ENCODE measurements around the gene UMODL1.

UMODL1 gene

DNA sequence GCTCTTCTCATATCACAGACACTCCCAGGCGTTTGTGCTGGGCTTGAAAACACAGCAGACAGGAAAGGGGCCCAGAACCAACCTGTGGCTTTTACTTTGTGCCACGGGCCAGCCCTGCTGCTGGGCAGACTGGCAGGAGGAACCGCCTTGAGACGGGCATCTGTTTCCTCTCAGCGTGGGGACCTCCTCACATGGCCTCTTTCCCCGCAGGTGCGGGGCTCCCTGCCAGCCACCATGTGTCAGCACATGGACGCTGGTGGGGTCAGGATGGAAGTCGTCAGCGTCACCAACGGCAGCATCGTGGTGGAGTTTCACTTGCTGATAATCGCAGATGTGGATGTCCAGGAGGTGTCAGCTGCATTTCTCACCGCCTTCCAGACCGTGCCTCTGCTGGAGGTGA, 47.8 kb downstream of the UMODL1 start:
- peak overlapping the region; percentile 91 for H3K27ac ChIP-seq
- TF ChIP-seq, protein P1, sequence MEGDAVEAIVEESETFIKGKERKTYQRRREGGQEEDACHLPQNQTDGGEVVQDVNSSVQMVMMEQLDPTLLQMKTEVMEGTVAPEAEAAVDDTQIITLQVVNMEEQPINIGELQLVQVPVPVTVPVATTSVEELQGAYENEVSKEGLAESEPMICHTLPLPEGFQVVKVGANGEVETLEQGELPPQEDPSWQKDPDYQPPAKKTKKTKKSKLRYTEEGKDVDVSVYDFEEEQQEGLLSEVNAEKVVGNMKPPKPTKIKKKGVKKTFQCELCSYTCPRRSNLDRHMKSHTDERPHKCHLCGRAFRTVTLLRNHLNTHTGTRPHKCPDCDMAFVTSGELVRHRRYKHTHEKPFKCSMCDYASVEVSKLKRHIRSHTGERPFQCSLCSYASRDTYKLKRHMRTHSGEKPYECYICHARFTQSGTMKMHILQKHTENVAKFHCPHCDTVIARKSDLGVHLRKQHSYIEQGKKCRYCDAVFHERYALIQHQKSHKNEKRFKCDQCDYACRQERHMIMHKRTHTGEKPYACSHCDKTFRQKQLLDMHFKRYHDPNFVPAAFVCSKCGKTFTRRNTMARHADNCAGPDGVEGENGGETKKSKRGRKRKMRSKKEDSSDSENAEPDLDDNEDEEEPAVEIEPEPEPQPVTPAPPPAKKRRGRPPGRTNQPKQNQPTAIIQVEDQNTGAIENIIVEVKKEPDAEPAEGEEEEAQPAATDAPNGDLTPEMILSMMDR (conservative IDR thresholded peaks at IDR 0.05) = no peak

DNA sequence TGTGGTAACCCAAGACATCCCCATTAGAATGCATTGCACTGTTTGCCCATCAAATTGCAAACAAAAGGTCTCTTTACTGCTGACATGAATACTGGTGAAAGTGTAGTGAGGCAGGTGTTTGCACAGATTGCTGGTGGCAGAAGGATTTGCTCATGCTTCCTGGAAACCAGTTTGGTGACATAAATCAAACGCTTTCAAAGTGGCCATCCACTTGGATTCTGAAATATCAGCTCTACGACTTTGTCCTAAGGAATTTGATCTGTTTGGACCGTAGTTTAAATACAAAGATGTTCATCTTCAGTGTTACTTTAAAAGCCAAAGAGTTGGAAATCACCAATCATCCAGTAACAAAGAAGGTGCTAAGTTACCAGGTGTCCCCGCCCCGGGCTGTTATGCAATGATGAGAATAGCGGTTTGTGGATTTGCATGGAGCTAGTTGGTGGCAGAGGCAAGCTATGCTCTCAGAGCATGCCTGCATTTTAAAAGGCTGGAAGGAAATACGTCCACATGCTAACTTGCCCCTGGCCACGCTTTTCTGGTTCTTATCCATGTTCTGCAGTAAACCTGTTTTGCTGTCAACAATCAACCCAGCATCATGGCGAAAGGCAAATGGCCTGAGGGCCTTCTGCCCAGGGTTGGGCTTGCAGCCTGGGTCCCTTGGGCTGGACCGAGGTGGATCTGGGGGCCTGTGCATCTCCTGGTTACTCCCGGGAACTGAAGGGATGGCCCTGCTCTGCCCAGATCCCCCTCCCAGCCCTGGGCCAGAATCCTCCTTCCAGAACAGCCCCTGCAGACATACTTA, 49.2 kb downstream of the UMODL1 start:
- TF ChIP-seq, protein P1 (conservative IDR thresholded peaks at IDR 0.05) = 0 out of 2 replicates have a peak, but pooled peaks have one; percentile 6
- H3K27ac ChIP-seq = peak overlapping the region; percentile 91

DNA sequence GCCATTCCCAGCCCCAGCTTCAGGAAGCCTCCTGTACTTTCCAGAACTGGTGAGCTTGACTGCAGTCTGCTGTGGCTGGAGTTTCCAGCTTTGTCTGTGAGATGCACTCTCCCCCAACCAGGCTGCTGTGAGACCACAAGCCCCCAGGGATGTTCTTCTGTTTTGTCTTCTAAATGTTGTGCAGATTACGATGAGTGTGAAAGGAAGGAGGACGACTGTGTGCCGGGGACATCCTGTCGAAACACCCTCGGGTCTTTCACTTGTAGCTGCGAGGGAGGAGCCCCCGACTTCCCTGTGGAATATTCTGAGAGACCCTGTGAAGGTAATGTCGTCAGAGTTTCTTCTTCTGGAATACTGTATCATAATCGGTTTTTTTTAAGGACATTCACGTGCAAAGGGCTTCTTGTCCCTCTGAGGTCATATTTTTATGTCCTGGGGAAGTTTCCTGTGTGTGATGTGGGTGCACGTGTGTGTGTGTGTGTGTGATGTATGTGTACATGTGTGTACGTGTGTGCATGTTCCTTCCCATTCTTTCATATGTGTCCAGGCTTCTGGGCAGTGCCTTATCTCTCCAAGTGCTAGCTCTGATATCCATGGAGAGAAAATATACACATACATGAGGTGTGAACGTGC, 49.9 kb downstream of the UMODL1 start:
- TF ChIP-seq, protein P1 (conservative IDR thresholded peaks at IDR 0.05) = no peak
- H3K27ac ChIP-seq = peak overlapping the region; percentile 91

DNA sequence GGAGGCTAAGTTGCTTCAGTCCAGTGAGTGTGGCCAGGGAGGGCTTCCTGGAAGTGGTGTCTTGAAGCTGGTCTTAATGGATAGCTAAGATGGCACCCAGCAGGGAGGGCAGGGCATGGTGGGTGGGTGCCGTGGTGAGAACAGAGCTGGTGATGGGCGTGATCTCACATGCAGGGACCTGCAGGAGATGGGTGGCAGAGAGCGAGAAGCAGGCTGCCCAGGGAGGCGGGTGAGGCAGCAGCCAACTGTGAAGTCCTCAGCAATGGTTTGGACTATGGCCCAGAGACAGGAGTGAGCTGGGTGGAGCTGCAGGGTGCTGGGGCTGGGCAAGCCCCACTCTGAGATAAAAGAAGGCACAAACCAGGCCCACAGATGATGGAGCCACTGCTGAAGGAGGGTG, 50.7 kb downstream of the UMODL1 start:
- TF ChIP-seq, protein P1 (conservative IDR thresholded peaks at IDR 0.05) = no peak
- H3K27ac ChIP-seq = peak overlapping the region; percentile 91

DNA sequence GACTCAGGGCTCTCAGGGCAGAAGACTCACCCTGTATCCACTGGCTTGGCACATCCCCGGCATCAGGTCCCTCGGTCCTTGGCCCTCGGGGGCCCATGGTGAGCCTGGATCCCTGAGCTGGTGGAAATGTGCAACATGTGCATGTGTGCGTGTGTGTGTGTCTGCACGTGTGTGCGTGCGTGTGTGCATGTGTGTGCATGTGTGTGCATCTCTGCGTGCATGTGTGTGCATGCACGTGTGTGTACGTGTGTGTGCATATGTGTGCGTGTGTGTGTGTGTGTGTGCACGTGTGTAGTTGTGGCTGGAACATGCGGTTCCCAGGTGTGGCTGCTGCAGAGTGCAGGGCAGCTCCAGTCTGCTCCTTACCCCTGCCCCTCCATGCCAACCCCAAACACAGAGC, 51.3 kb downstream of the UMODL1 start:
- H3K27ac ChIP-seq = peak overlapping the region; percentile 91

DNA sequence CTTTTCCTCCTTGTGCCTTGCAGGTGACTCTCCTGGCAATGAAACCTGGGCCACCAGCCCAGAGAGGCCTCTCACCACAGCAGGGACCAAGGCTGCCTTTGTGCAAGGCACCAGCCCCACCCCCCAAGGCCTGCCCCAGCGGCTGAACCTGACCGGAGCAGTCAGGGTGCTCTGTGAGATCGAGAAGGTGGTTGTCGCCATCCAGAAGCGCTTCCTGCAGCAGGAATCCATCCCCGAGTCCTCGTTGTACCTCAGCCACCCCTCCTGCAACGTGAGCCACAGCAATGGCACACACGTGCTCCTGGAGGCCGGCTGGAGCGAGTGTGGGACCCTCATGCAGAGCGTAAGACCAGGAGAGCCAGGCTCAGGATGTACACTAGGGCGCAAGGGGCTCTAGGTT, 51.7 kb downstream of the UMODL1 start:
- TF ChIP-seq, protein P1 (conservative IDR thresholded peaks at IDR 0.05) = no peak
- H3K27ac ChIP-seq = peak overlapping the region; percentile 91; the same call in 1 of the 2 replicates

More for the DNA sequence above, 51.3 kb downstream of the UMODL1 start:
- TF ChIP-seq, protein P1 (conservative IDR thresholded peaks at IDR 0.05) = no peak

DNA sequence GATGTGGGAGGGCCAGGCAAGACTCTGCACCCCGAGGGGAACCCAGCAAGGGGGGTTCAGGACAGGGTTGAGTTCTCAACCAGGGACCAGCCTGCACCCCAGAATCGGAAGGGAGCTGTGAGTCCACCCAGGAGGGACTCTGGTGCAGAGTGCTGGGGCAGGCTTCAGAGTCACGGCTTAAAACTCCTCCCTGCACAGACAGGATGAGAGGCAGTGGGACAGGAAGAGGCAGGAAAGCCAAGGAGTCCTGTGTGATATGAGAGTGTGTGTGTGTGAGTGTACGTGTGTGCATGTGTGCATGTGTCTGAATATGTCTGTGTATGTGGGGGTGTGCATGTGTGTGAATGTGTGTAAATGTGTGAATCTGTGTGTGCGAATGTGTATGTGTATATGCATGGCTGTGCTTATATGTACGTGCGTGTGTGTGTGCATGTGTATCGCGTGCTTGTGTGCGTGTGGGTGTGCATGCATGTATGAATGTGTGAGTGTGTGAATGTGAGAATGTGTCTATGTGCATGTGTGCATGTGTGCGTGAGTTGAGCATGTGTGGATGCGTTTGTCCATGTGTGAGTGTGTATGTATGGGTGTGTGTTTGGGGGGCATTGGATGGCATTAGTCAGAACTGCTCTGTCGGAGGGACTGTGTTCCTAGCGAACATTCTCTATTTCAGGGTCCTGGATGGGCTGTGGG, 52.2 kb downstream of the UMODL1 start:
- TF ChIP-seq, protein P1 (conservative IDR thresholded peaks at IDR 0.05) = no peak
- peak overlapping the region; percentile 91; the same call in 1 of the 2 replicates for H3K27ac ChIP-seq
